HCT116 (cell line): ENCODE measurements around the gene ZNF862. TPM values are rescaled to one million over a fixed set of nuclear protein-coding genes. Genes with fewer than 3 reads are reported as not detected.

Experiments used
- ATAC-seq: fragments of 200-7000 bp; cut with Tn5 transposase; 2 replicates; pipeline ENCODE4 v1.9.1; 2020; ENCODE audit warnings: mild to moderate bottlenecking, moderate library complexity
- BruUV-seq: library from RNA; stranded (reverse); fragments of 400-500 nt; replicated peaks from 2 replicates; lab custom pipeline; 2021; lab: Mats Ljungman, UMichigan
- CTCF ChIA-PET: fragments of 300-600 bp; sonication (Branson Sonifier 250); formaldehyde crosslinking; loops from one replicate; lab custom pipeline; 2021; ENCODE audit warnings: antibody characterized with exemption; lab: Charles Lee
- POLR2A ChIA-PET: fragments of 300-600, 350-600 bp; sonication (Branson Sonifier 250); formaldehyde crosslinking; loops from one replicate; lab custom pipeline; 2021; ENCODE audit warnings: antibody characterized with exemption; lab: Charles Lee
- RAD21 ChIA-PET, 2 experiments: fragments of 300-600 bp; sonication (Branson Sonifier 250); formaldehyde crosslinking; loops; one replicate each; lab custom pipeline; 2023; ENCODE audit warnings: low total read pairs in 2 of 2; ENCODE audit not compliant: uncharacterized antibody in 2 of 2, unreplicated experiment in 2 of 2, low non-redundant PET in 1 of 2; lab: Charles Lee
- DNase-seq: peaks from one replicate; pipeline ENCODE4 v3.0.0-alpha.2; 2010; ENCODE audit warnings: low read depth, low spot score
- H2AFZ ChIP-seq: fragments of 200-600 bp; shearing (Covaris generic), sonication (generic); 2 replicates; pipeline ENCODE4 v1.6.1; 2017; ENCODE audit warnings: low read depth, mixed run types, mixed read lengths, antibody characterized with exemption, low read length; ENCODE audit not compliant: poor library complexity, severe bottlenecking
- H3K27ac ChIP-seq: 2 replicates; pipeline ENCODE4 v1.5.1; 2012; ENCODE audit warnings: low read depth, low read length
- H3K27me3 ChIP-seq: fragments of 200-600 bp; sonication (generic); 2 replicates; pipeline ENCODE4 v1.6.1; 2016; ENCODE audit warnings: mixed run types, low read length, mixed read lengths; ENCODE audit not compliant: insufficient read depth
- H3K36me3 ChIP-seq, 2 experiments: fragments of 200-500 bp in 1 of 2; fragments of 200-600 bp in 1 of 2; sonication (Bioruptor generic) in 1 of 2; sonication (generic) in 1 of 2; 2 replicates each; pipeline versions ENCODE4 v1.5.1 to v1.6.1; 2014 to 2016; ENCODE audit warnings: low read length in 2 of 2, inconsistent platforms in 1 of 2, mixed read lengths in 1 of 2, mixed run types in 1 of 2; ENCODE audit not compliant: insufficient read depth in 2 of 2, control insufficient read depth in 1 of 2
- H3K4me1 ChIP-seq, 2 experiments: fragments of 200-600 bp in 1 of 2; sonication (generic) in 1 of 2; 2 replicates each; pipeline versions ENCODE4 v1.5.1 to v1.6.1; 2012 to 2017; ENCODE audit warnings: low read length in 2 of 2, inconsistent platforms in 1 of 2, mild to moderate bottlenecking in 1 of 2, mixed read lengths in 1 of 2, mixed run types in 1 of 2, moderate library complexity in 1 of 2; ENCODE audit not compliant: insufficient read depth in 2 of 2, control insufficient read depth in 1 of 2
- H3K4me2 ChIP-seq: fragments of 200-600 bp; sonication (generic); 2 replicates; pipeline ENCODE4 v1.6.1; 2017; ENCODE audit warnings: mixed run types, low read length, mixed read lengths
- H3K4me3 ChIP-seq, 2 experiments: fragments of 200-600 bp in 1 of 2; sonication (generic) in 1 of 2; replicated peaks in 1 of 2; 2 replicates each; pipeline ENCODE4 v1.5.1; 2011 to 2016; ENCODE audit warnings: low read length in 2 of 2, control low read depth in 1 of 2, low read depth in 1 of 2, mild to moderate bottlenecking in 1 of 2, mixed read lengths in 1 of 2, mixed run types in 1 of 2
- H3K79me2 ChIP-seq: fragments of 200-600 bp; sonication (generic); 2 replicates; pipeline ENCODE4 v1.6.1; 2017; ENCODE audit warnings: mild to moderate bottlenecking, mixed run types, low read length, moderate library complexity, mixed read lengths; ENCODE audit not compliant: insufficient read depth
- H3K9ac ChIP-seq: fragments of 200-600 bp; sonication (generic); 2 replicates; pipeline ENCODE4 v1.6.1; 2016; ENCODE audit warnings: low read length, mixed read lengths
- H3K9me2 ChIP-seq: fragments of 200-600 bp; sonication (generic), shearing (Covaris generic); 2 replicates; pipeline ENCODE4 v1.6.1; 2017; ENCODE audit warnings: mixed run types, mild to moderate bottlenecking, moderate library complexity; ENCODE audit not compliant: insufficient read depth
- H3K9me3 ChIP-seq, 2 experiments: fragments of 200-500 bp in 1 of 2; fragments of 200-600 bp in 1 of 2; sonication (Bioruptor generic) in 1 of 2; sonication (generic) in 1 of 2; 2 replicates each; pipeline ENCODE4 v1.6.1; 2014 to 2017; ENCODE audit warnings: low read length in 2 of 2, mixed read lengths in 2 of 2, inconsistent platforms in 1 of 2, low read depth in 1 of 2, mild to moderate bottlenecking in 1 of 2, mixed run types in 1 of 2, moderate library complexity in 1 of 2; ENCODE audit not compliant: control insufficient read depth in 1 of 2, insufficient read depth in 1 of 2
- H4K20me1 ChIP-seq: fragments of 200-600 bp; sonication (generic), shearing (Covaris generic); 2 replicates; pipeline ENCODE4 v1.6.1; 2017; ENCODE audit warnings: mixed run types, mild to moderate bottlenecking, moderate library complexity; ENCODE audit not compliant: insufficient read depth
- CEBPB ChIP-seq: IDR thresholded peaks from 2 replicates; pipeline ENCODE4 v1.6.1; 2012; ENCODE audit warnings: low read depth
- EGR1 ChIP-seq: IDR thresholded peaks from 2 replicates; pipeline ENCODE4 v1.6.1; 2012; ENCODE audit warnings: low read depth
- EZH2 ChIP-seq: fragments of 200-600 bp; sonication (generic); IDR thresholded peaks from 2 replicates; pipeline ENCODE4 v1.6.1; 2017; ENCODE audit warnings: antibody characterized with exemption, mixed run types
- FOSL1 ChIP-seq: IDR thresholded peaks from 2 replicates; pipeline ENCODE4 v1.6.1; 2012; ENCODE audit warnings: low read depth
- JUND ChIP-seq: IDR thresholded peaks from 2 replicates; pipeline ENCODE4 v1.6.1; 2012
- MAX ChIP-seq: IDR thresholded peaks from 2 replicates; pipeline ENCODE4 v1.6.1; 2012
- POLR2A ChIP-seq: IDR thresholded peaks from 2 replicates; pipeline ENCODE4 v1.7.0; 2011; ENCODE audit warnings: borderline replicate concordance; ENCODE audit not compliant: insufficient read depth, insufficient read length; ENCODE audit errors: extremely low read depth
- REST ChIP-seq: IDR thresholded peaks from 2 replicates; pipeline ENCODE4 v1.6.1; 2012; ENCODE audit warnings: low read depth
- ZFX ChIP-seq: fragments of 450-650 bp; IDR thresholded peaks from 2 replicates; pipeline ENCODE4 v1.6.1; 2017
- intact Hi-C: fragments of 100-400 bp; cut with micrococcal nuclease; formaldehyde crosslinking; loops from 2 replicates; pipeline ENCODE4 v1.10.0; 2022
- total RNA-seq: library from RNA; stranded (reverse); gene quantifications from one replicate; pipeline ENCODE4 v1.2.1, GENCODE V29; 2021; ENCODE audit not compliant: unreplicated experiment

Gene ZNF862
- total RNA-seq, 1 experiment from 2014 or later = 8.5 TPM

- no peaks in the 10 kb centered on the region for H3K9me3 ChIP-seq
- H3K27me3 ChIP-seq = no peaks in the 10 kb centered on the region
- ChIA-PET POLR2A (no interaction called here), RAD21 (no interaction called here), CTCF (no interaction called here)
- H3K9me2 ChIP-seq = no peaks in the 10 kb centered on the region
- H3K4me2 ChIP-seq = peak within 1 kb of the TSS; percentile 96
- intact Hi-C loops = loop anchor here (2.0 kb wide), 1 partner anchor 35 kb away; the partner anchor contains the start of gene ZNF862
- H3K79me2 ChIP-seq = no peaks in the 10 kb centered on the region
- peak within 1 kb of the TSS; percentile 75 for H3K9ac ChIP-seq
- peak within 1 kb of the TSS; percentile 61 to 81 for H3K4me3 ChIP-seq
- H3K36me3 ChIP-seq = no peaks in the 10 kb centered on the region
- peaks cover 9 to 25% of the 10 kb centered on the region in 2 experiments; a peak in 3 of 4 replicates for H3K4me1 ChIP-seq
- ATAC-seq = peak; percentile 94
- peak within 1 kb of the TSS; percentile 85 for H2AFZ ChIP-seq
- DNase-seq = peak; percentile 78
- no peaks in the 10 kb centered on the region for H4K20me1 ChIP-seq
- peak within 1 kb of the TSS; percentile 60 for H3K27ac ChIP-seq
- no peak for TF ChIP-seq EZH2
- no peak for TF ChIP-seq EGR1
- TF ChIP-seq FOSL1 = no peak
- no peak for TF ChIP-seq JUND
- TF ChIP-seq MAX = peak; percentile 23; the same call in 1 of the 2 replicates
- TF ChIP-seq ZFX = peak; percentile 78
- peak; percentile 16 for TF ChIP-seq POLR2A
- TF ChIP-seq REST = no peak
- TF ChIP-seq CEBPB = no peak
- BruUV-seq = TSS peak; percentile 59
Observed at GRCh38 chr7:149873074-149873969, 35.1 kb downstream of the ZNF862 start, which contains the start of gene ATP6V0E2. TSS of gene ATP6V0E2 (plus strand) at chr7:149873969. CDS start at chr7:149874066, 97 bp downstream.
